ENCODE measurements around the gene RIC8B. TPM values are rescaled to one million over a fixed set of nuclear protein-coding genes. Genes with fewer than 3 reads are reported as not detected.
A peak's percentile ranks its signal among the peaks of the same experiment; 100 is the strongest.

The RIC8B gene
- total and polyA plus RNA-seq, 2 of the 8 experiments (the other 6 are each of a cell fraction or from before 2014, with no cell fraction given): 8.2 to 25.3 TPM

DNA sequence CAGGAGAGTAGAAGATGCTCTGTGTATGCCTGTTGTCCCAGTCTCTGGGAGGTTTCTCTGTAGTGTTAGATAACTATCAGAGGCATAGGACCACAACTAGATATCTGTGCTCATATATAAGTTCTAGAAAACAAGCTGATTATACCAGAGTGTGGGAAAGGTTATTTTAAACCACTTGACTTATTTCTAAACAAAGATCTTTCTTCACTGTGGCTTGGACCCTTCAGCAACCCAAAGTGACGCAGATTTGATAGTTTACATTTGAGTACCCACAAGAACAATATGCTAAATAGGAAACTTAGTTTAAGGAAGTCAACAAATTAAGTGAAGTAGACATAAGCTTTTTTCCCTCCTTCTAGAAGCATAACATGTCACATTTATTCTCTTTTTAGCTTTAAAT lies 41.3 kb downstream of the RIC8B start:
- no peak overlapping the region for H2BK5ac ChIP-seq (ENCODE audit: low read depth, low read length)
- H4K5ac ChIP-seq (ENCODE audit: insufficient read length, low read depth, low read length): no peak overlapping the region
- H4K20me1 ChIP-seq (replicated peaks in 1 of 2; ENCODE audit: control insufficient read depth in 1 of 2, insufficient read depth in 2 of 2, low read length in 2 of 2): peaks cover 0 to 4% of the 10 kb centered on the region in 2 experiments
- no peaks in the 10 kb centered on the region for H3K9me3 ChIP-seq (ENCODE audit: insufficient read depth in 2 of 2, low read depth in 1 of 2, low read length in 1 of 2)
- FAIRE-seq (peak; percentile 58), DNase-seq (ENCODE audit: low read depth in 1 of 2, low spot score in 2 of 2) (no peak)
- H3K56ac ChIP-seq (replicated peaks; ENCODE audit: insufficient read length, low read depth, low read length): no peak overlapping the region
- H3K4ac ChIP-seq (replicated peaks; ENCODE audit: insufficient read length, low read depth, low read length): no peak overlapping the region
- H3K4me2 ChIP-seq (ENCODE audit: insufficient read depth in 1 of 2, low read depth in 2 of 2, low read length in 2 of 2): no peak overlapping the region; a peak in 2 of 4 replicates
- peaks cover 4% of the 10 kb centered on the region; the same call in 1 of the 2 replicates for H3K79me1 ChIP-seq (ENCODE audit: low read depth, low read length)
- no peak overlapping the region for H3K18ac ChIP-seq (ENCODE audit: extremely low read depth, low read length)
- no peak overlapping the region for H3K9ac ChIP-seq (replicated peaks in 1 of 4; ENCODE audit: extremely low read depth in 1 of 4, low read depth in 3 of 4, low read length in 3 of 4)
- H2BK12ac ChIP-seq (ENCODE audit: low read depth, low read length): no peak overlapping the region
- no peak overlapping the region for H2BK20ac ChIP-seq (ENCODE audit: low read length)
- 90% methylated on average over 1 of the region's 1 CpG; no CpG with 5 or more reads in 1 of the 2 experiments for WGBS, 2 experiments (ENCODE audit: extremely low coverage in 1 of 2, insufficient coverage in 1 of 2, insufficient read length in 1 of 2, insufficient replicate concordance in 2 of 2, low coverage in 1 of 2, low lambda C conversion rate in 2 of 2, missing lambda C conversion rate in 1 of 2)
- H2BK15ac ChIP-seq (ENCODE audit: low read length): no peak overlapping the region
- H4K91ac ChIP-seq (replicated peaks; ENCODE audit: insufficient read length, low read length): no peak overlapping the region
- no peak overlapping the region for H2AK5ac ChIP-seq (ENCODE audit: low read depth, low read length)
- peaks cover 0 to 14% (median 4%) of the 10 kb centered on the region in 4 experiments; a peak in 5 of 8 replicates for H3K36me3 ChIP-seq (ENCODE audit: control insufficient read depth in 2 of 4, insufficient read depth in 4 of 4, low read length in 3 of 4)
- H3K4me1 ChIP-seq (replicated peaks in 1 of 4; ENCODE audit: control insufficient read depth in 3 of 4, insufficient read depth in 4 of 4, low read length in 3 of 4): peaks cover 0 to 6% (median 3%) of the 10 kb centered on the region in 4 experiments; a peak in 3 of 7 replicates
- no peaks in the 10 kb centered on the region; a peak in 2 of 4 replicates for H3K79me2 ChIP-seq (ENCODE audit: control insufficient read depth in 1 of 2, insufficient read depth in 2 of 2, low read length in 2 of 2)
- no peak overlapping the region for H2AFZ ChIP-seq (ENCODE audit: low read length)
- no peak for TF ChIP-seq EP300 (IDR thresholded peaks at IDR 0.05; ENCODE audit: borderline replicate concordance in 1 of 2, low read depth in 2 of 2, low read length in 2 of 2)
- no peak for TF ChIP-seq SP2 (IDR thresholded peaks at IDR 0.05; ENCODE audit: low read length)
- no peak for TF ChIP-seq SAP30 (IDR thresholded peaks at IDR 0.05; ENCODE audit: insufficient read depth, insufficient replicate concordance, low read length)
- no peak for TF ChIP-seq SIN3A (conservative IDR thresholded peaks at IDR 0.05 in 1 of 2, IDR thresholded peaks at IDR 0.05 in 1 of 2; ENCODE audit: low read depth in 1 of 2, low read length in 2 of 2)
- TF ChIP-seq, protein P1, sequence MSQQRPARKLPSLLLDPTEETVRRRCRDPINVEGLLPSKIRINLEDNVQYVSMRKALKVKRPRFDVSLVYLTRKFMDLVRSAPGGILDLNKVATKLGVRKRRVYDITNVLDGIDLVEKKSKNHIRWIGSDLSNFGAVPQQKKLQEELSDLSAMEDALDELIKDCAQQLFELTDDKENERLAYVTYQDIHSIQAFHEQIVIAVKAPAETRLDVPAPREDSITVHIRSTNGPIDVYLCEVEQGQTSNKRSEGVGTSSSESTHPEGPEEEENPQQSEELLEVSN (IDR thresholded peaks at IDR 0.05): no peak
- TF ChIP-seq RNF2 (IDR thresholded peaks at IDR 0.05; ENCODE audit: borderline replicate concordance, low read depth, low read length, missing control alignments, poor library complexity, severe bottlenecking): no peak
- no peak for TF ChIP-seq TEAD4 (IDR thresholded peaks at IDR 0.05; ENCODE audit: low read depth, low read length)
- no peak overlapping the region; a peak in 1 of 8 replicates for H3K4me3 ChIP-seq (ENCODE audit: extremely low read depth in 1 of 4, insufficient read depth in 2 of 4, low read depth in 3 of 4, low read length in 4 of 4)
- ChIA-PET POLR2A (ENCODE audit: partially characterized antibody) (interaction anchor here (0.9 kb wide), 1 partner anchor 9 kb away, joined by 5 read pairs; no protein-coding TSS in a partner anchor), CTCF (ENCODE audit: partially characterized antibody) (interaction anchor here (1.0 to 2.7 kb wide), 6 partner anchors 20 to 107 kb away, joined by 3 to 7 read pairs (median 3); no protein-coding TSS in a partner anchor)
- H3K27ac ChIP-seq (ENCODE audit: low read depth, low read length): no peak overlapping the region
- no peaks in the 10 kb centered on the region for H3K23me2 ChIP-seq (ENCODE audit: low read depth, low read length)
- no peaks in the 10 kb centered on the region for H3K27me3 ChIP-seq (replicated peaks in 1 of 4; ENCODE audit: control insufficient read depth in 3 of 4, extremely low read depth in 1 of 4, insufficient read depth in 3 of 4, low read length in 3 of 4)
- no peak overlapping the region for H3K23ac ChIP-seq (ENCODE audit: insufficient read length)
- no peak overlapping the region for H2BK120ac ChIP-seq (replicated peaks; ENCODE audit: low read depth, low read length)
- H4K8ac ChIP-seq (ENCODE audit: extremely low read depth, insufficient read depth, low read length): no peak overlapping the region
- H3K14ac ChIP-seq (ENCODE audit: insufficient read length): no peak overlapping the region
